Mucosa of descending colon (tissue), 3 donors: Measurements from ENCODE around the gene SLC25A33. TPM values are rescaled to one million over a fixed set of nuclear protein-coding genes. Genes with fewer than 3 reads are reported as not detected.

Source experiments
- ATAC-seq: fragments of 200-7000 bp; cut with Tn5 transposase; one replicate; pipeline ENCODE4 v1.9.1; 2020; ENCODE audit warnings: mild to moderate bottlenecking, moderate library complexity
- DNase-seq, 3 donors: peaks; one replicate each; pipeline ENCODE4 v3.0.0-alpha.2; 2020
- H3K36me3 ChIP-seq: fragments of 200-600 bp; one replicate; pipeline ENCODE4 v1.8.0; 2021; ENCODE audit warnings: low read depth, mild to moderate bottlenecking
- H3K4me1 ChIP-seq: fragments of 200-600 bp; one replicate; pipeline ENCODE4 v1.8.0; 2021; ENCODE audit warnings: low read depth, mild to moderate bottlenecking
- H3K4me3 ChIP-seq: fragments of 200-600 bp; one replicate; pipeline ENCODE4 v1.8.0; 2021; ENCODE audit warnings: mild to moderate bottlenecking
- H3K9me3 ChIP-seq: fragments of 200-600 bp; one replicate; pipeline ENCODE4 v1.8.0; 2021; ENCODE audit warnings: mild to moderate bottlenecking
- intact Hi-C, 2 donors: fragments of 100-400 bp; cut with DNase I in 1 of 2; cut with micrococcal nuclease in 1 of 2; formaldehyde crosslinking; loops; one replicate each; pipeline versions ENCODE4 v1.11.0 to v1.11.1; 2022; cut with DNase I, micrococcal nuclease
- total RNA-seq, 3 donors: library from RNA; stranded (reverse); fragmentation: NEBNext Ultra II Directional in 2 of 3; extraction: Animal tissue kit (Norgen Biotek cat#: 25700) in 2 of 3; gene quantifications; one replicate each; pipeline versions ENCODE4 v1.2.1 to v1.2.4, GENCODE V29; 2021 to 2023
- TF ChIP-seq, protein P1 (sequence below): fragments of 200-600 bp; IDR thresholded peaks from one replicate; pipeline ENCODE4 v1.8.0; 2022; ENCODE audit warnings: antibody characterized with exemption, mild to moderate bottlenecking
- donor health status: DM: no; HTN: no; CAD: no; lungs with moderate emphysema.
- donor health status: DM: no; HTN: no; CAD: no.
- donor health status: DM: no; HTN: yes; CAD: no.

The SLC25A33 gene
- total RNA-seq, 3 donors from 2014 or later = 4.8 to 5.9 (median 5.7) TPM

DNA sequence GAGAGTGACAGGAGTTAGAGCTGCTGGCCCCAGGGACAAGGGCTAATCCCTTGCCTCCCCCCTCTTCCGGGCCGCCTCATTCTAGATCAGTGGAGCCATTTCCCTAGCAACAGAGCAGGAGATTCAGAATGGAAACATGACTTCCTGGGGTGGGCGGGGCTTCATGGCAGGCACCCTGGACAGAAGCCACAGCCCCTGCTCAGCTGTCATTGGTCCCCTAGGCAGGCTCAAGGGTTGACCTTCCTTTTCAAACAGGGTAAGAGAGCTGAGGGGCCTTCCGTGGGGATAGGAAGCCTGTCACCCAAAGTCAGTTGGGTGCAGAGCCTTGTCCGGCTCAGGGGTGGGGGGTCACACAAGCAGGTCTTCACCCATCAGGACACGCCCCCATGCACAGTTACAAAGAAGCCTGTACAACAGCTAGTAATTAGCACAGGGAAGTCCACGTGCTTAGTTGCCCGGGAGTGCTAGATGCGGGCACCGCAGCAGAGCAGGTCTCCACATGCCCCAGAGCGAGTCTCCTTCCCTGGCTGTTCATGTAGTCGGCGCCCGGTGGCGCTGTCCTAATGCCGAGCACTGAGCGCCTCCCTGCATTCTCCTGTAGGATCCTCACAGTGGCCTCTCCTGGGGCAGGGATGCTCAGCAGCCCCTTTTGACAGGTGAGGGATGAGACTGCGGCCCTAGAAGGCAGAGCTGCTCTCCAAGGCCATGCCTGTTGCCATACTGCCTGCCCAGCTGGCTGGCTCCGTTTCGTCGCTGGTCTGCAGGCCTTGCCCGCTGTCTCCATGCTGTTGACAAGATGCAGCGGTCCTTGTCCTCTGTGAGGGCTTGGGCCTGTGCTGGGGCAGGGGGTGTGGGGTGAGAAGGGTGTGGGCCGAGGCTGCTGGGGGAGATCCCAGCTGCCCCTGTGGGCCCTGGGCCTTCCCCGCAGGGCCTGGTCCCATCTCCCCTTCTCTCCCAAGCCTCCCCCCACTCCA is 54.5 kb downstream of the SLC25A33 start:
- TF ChIP-seq, protein P1, sequence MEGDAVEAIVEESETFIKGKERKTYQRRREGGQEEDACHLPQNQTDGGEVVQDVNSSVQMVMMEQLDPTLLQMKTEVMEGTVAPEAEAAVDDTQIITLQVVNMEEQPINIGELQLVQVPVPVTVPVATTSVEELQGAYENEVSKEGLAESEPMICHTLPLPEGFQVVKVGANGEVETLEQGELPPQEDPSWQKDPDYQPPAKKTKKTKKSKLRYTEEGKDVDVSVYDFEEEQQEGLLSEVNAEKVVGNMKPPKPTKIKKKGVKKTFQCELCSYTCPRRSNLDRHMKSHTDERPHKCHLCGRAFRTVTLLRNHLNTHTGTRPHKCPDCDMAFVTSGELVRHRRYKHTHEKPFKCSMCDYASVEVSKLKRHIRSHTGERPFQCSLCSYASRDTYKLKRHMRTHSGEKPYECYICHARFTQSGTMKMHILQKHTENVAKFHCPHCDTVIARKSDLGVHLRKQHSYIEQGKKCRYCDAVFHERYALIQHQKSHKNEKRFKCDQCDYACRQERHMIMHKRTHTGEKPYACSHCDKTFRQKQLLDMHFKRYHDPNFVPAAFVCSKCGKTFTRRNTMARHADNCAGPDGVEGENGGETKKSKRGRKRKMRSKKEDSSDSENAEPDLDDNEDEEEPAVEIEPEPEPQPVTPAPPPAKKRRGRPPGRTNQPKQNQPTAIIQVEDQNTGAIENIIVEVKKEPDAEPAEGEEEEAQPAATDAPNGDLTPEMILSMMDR = no peak
- ATAC-seq = peak; percentile 11
- Histone ChIP-seq H3K36me3 (no peaks in the 10 kb centered on the region), H3K4me3 (no peak overlapping the region), H3K4me1 (peaks cover 16% of the 10 kb centered on the region), H3K9me3 (no peaks in the 10 kb centered on the region)
- intact Hi-C loops = no loop called here
- peak; percentile 52 to 61 (median 60) for DNase-seq

DNA sequence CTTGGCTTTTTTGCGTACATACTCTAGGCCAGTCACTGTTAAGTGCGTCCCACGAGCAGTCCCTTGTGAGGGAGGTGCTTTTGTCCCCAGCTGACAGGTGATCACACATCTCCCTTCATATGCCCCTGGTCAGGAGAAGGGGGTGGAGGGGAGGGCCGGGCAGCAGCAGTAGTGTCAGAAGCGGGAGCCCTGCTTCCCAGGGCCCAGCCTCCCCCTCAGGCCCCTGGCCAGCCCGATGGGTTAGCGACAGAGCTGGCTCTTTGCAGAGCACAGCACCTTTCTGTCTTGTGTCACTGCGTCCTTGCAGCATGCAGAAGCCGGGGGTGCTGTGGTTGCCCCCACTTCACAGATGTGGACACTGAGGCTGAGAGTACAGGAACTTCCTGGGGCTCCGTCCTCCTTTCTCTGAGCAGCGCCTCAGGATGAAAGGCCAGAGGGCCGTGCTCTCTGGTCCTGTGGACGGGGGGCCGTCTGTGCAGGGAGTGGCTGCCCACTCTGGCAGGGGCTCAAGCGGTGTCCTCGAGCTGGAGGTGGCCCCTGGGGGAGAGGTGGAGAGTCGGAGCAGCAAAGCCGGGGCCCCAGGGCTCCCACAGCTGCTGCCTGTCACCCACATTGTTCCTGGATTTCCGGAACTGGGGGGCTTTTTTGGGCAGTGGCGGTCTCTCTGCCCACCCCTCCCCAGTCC is 55.3 kb downstream of the SLC25A33 start:
- intact Hi-C loops = no loop called here
- ATAC-seq (no peak), DNase-seq (peak in 1 of 3 donors; percentile 35)
- TF ChIP-seq, protein P1 = no peak
- Histone ChIP-seq H3K36me3 (no peaks in the 10 kb centered on the region), H3K9me3 (no peaks in the 10 kb centered on the region), H3K4me3 (no peak overlapping the region), H3K4me1 (peaks cover 13% of the 10 kb centered on the region)

DNA sequence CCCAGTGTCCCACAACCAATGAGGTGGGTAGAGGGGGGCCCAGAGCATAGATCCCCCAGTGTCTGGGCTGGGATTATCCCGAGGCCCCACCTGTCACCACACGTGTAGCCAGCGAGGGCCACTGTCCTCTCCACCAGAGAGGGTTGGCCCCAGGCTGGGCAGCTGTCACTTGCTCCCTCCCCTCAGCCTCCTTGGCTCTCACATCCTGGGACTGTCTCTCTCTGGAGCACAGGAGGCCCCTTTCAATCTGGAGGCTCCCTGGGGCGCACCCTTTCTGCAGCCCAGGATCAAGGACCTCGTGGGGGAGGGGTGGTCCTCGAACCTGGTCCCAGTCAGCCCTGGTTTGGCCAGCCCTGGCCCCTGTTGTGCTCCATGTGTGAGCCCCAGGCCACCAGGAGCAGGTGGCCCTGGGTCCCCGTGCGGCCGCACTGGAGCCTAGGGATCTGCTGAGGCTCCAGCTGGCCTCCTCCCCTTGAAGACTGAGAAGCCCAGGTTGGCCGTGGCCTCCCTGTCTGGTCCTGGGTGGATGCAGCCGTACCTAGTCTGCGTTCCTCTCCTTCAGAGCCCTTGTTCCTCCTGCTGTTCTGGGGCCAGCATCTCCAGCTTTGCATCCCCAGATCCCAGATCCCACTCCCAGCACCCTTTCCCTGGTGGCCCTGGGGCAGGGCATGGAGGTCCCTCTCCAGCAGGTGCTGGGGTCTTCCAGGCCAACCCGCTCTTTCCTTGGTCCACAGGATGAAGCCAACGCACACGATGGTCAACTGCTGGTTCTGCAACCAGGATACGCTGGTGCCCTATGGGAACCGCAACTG is 56.1 kb downstream of the SLC25A33 start:
- TF ChIP-seq, protein P1 = no peak
- intact Hi-C loops = no loop called here
- no peak for ATAC-seq
- no peaks in the 10 kb centered on the region for H3K36me3 ChIP-seq
- H3K4me1 ChIP-seq = peaks cover 5% of the 10 kb centered on the region
- peak in 1 of 3 donors; percentile 41 for DNase-seq
- H3K4me3 ChIP-seq = no peak overlapping the region
- H3K9me3 ChIP-seq = no peaks in the 10 kb centered on the region

DNA sequence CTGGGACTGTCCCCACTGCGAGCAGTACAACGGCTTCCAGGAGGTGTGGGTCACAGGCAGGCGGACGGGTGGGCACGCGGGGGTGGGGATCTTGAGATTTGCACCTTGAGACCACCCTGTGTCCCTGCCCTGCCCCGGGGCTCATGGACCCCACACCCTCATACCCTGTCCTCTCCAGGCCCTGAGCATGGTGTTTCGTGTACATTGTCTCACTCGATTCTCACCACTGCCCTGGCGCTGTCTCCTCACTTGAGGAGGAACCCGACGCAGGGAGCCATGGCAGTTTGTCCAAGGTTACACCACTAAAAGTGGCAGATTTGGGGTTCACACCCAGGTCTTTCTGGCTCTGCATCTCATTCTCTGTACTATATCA is 56.7 kb downstream of the SLC25A33 start:
- peaks cover under 1% of the 10 kb centered on the region for H3K36me3 ChIP-seq
- ATAC-seq (no peak), DNase-seq (peak in 1 of 3 donors; percentile 50)
- intact Hi-C loops = no loop called here
- TF ChIP-seq, protein P1 = no peak
- no peaks in the 10 kb centered on the region for H3K9me3 ChIP-seq
- H3K4me1 ChIP-seq = peaks cover 2% of the 10 kb centered on the region
- no peak overlapping the region for H3K4me3 ChIP-seq

DNA sequence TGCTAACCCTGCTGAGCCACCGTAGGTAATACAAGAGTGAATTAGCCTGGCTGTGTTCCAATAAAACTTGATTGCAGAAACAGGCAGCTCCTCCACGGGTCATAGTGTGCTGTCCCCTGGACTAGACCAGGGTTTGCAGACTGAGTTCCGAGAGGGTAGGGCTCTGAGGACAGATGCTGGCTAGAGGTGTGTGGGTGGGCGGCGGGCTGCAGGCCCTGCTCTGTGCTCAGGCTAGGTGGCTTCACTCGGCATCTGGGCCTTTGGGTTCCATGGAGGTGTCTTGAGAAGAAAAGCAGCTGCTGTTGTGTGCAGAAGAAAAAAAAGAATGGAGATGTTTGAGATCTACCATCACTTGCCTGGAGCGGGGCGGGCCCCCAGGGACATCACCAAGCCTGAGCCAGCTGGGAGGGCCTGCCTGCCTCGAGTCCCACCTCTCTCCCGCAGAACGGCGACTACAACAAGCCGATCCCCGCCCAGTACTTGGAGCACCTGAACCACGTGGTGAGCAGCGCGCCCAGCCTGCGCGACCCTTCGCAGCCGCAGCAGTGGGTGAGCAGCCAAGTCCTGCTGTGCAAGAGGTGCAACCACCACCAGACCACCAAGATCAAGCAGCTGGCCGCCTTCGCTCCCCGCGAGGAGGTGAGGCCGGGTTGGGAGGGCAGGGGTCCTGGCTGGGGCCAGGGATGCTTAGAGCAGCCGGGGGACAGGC is 57.3 kb downstream of the SLC25A33 start:
- intact Hi-C loops = no loop called here
- Histone ChIP-seq H3K4me1 (peaks cover 2% of the 10 kb centered on the region), H3K9me3 (no peaks in the 10 kb centered on the region), H3K4me3 (no peak overlapping the region), H3K36me3 (peaks cover 3% of the 10 kb centered on the region)
- DNase-seq (peak in 2 of 3 donors; percentile 43 to 53), ATAC-seq (peak; percentile 52)
- TF ChIP-seq, protein P1 = no peak
